Fibroblast of lung (primary cell): Measurements from ENCODE around the gene INTS6. TPM values are rescaled to one million over a fixed set of nuclear protein-coding genes. Genes with fewer than 3 reads are reported as not detected.

Source experiments
- DNase-seq, 2 donors: peaks; one replicate each; pipeline versions ENCODE4 v3.0.0 to v3.0.0-alpha.2; 2010; ENCODE audit warnings: low read depth in 2 of 2
- H2AFZ ChIP-seq: 2 replicates; pipeline ENCODE4 v1.5.1; 2012; ENCODE audit warnings: low read length, control low read depth, inconsistent platforms
- H3K27ac ChIP-seq: 2 replicates; pipeline ENCODE4 v1.5.1; 2011; ENCODE audit warnings: low read length, control low read depth; ENCODE audit not compliant: insufficient read depth
- H3K27me3 ChIP-seq: 2 replicates; pipeline ENCODE4 v1.5.1; 2011; ENCODE audit warnings: mild to moderate bottlenecking, low read length; ENCODE audit not compliant: control insufficient read depth, insufficient read depth
- H3K36me3 ChIP-seq: 2 replicates; pipeline ENCODE4 v1.5.1; 2011; ENCODE audit warnings: low read length; ENCODE audit not compliant: control insufficient read depth, insufficient read depth
- H3K4me1 ChIP-seq: 2 replicates; pipeline ENCODE4 v1.5.1; 2011; ENCODE audit warnings: low read length; ENCODE audit not compliant: control insufficient read depth, insufficient read depth; ENCODE audit errors: extremely low read depth
- H3K4me2 ChIP-seq: 2 replicates; pipeline ENCODE4 v1.5.1; 2011; ENCODE audit warnings: low read length, control low read depth; ENCODE audit not compliant: insufficient read depth; ENCODE audit errors: extremely low read depth
- H3K4me3 ChIP-seq, 4 experiments: fragments of 200-600 bp in 1 of 4; sonication (generic) in 1 of 4; replicated peaks in 1 of 4; 2 replicates each; pipeline ENCODE4 v1.5.1; 2011 to 2016; ENCODE audit warnings: low read length in 4 of 4, low read depth in 3 of 4, mild to moderate bottlenecking in 3 of 4, control low read depth in 2 of 4, inconsistent platforms in 1 of 4, mixed read lengths in 1 of 4; ENCODE audit not compliant: insufficient read depth in 1 of 4; ENCODE audit errors: control extremely low read depth in 1 of 4
- H3K79me2 ChIP-seq: 2 replicates; pipeline ENCODE4 v1.5.1; 2012; ENCODE audit warnings: mild to moderate bottlenecking, low read length, inconsistent platforms; ENCODE audit not compliant: control insufficient read depth, insufficient read depth
- H3K9ac ChIP-seq: 2 replicates; pipeline ENCODE4 v1.5.1; 2011; ENCODE audit warnings: mild to moderate bottlenecking, low read length, control low read depth; ENCODE audit not compliant: insufficient read depth
- H3K9me3 ChIP-seq: 2 replicates; pipeline ENCODE4 v1.5.1; 2012; ENCODE audit warnings: low read depth, low read length; ENCODE audit not compliant: control insufficient read depth, insufficient read depth
- H4K20me1 ChIP-seq: 2 replicates; pipeline ENCODE4 v1.5.1; 2011; ENCODE audit warnings: low read length; ENCODE audit not compliant: control insufficient read depth, insufficient read depth; ENCODE audit errors: extremely low read depth
- EZH2 ChIP-seq: IDR thresholded peaks from 2 replicates; pipeline ENCODE4 v1.5.1; 2012; ENCODE audit warnings: low read length, control low read depth, mild to moderate bottlenecking; ENCODE audit errors: missing control alignments
- polyA plus RNA-seq, 2 donors: library from polyadenylated mRNA; depleted of rRNA in 1 of 2; stranded (reverse) in 1 of 2; unstranded in 1 of 2; fragments of >200 nt; gene quantifications; 2 replicates each; pipeline ENCODE4 v1.2.1, GENCODE V29; 2011 to 2012; ENCODE audit warnings: missing spikeins in 1 of 2
- total RNA-seq: library from RNA; depleted of rRNA; stranded (reverse); fragments of >200 nt; gene quantifications from 2 replicates; pipeline ENCODE4 v1.2.1, GENCODE V29; 2014
- TF ChIP-seq, protein P1 (sequence below), 2 donors: IDR thresholded peaks in 1 of 2; conservative IDR thresholded peaks in 1 of 2; 1 replicate in 1 of 2; 2 replicates in 1 of 2; pipeline ENCODE4 v1.5.1; 2011 to 2012; ENCODE audit warnings: low read length in 2 of 2, control low read depth in 1 of 2, inconsistent platforms in 1 of 2, low read depth in 1 of 2, mild to moderate bottlenecking in 1 of 2

INTS6 gene
- total and polyA plus RNA-seq, 2 donors (not counting 1 experiment from before 2014, with no cell fraction given): 29.3 to 66.7 TPM

DNA sequence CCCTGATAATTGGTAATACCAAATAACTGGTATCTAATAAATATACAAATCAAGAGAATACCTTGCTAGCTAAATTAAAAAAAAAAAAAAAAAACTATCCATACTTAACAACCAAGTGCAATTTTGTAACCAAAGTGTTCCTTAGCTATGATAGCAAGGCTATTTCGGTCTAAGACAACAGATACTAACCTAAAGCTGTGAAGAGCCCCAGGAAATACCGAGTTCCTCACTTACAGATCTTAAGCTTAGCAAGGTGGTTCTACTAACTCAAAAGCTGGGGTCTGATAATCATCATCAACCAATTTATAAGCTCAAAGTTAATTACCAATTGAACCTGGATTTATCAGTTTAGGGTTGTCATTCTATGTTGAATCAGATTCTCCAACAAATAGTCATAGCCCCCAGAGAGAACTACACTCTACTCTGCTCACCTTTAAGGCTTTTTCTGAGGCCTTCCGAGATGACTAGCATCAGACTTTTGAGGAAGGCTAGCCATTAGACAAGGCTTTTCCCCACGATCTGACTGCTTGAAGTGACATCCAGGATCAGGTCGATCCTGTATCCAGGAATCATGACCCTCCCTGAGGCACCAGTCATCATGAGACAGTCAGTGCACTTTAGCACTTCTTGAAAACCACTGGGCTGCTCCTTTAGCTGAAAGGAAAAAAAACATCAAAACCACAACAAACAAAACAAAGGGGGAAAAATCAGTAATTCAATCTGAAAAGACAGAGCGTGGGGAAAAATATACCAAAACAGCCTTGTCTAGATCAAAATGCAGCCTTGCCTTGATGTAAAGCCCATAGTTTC lies 31.9 kb downstream of the INTS6 start:
- no peak overlapping the region for H3K27ac ChIP-seq
- H3K79me2 ChIP-seq: peaks cover 44% of the 10 kb centered on the region
- TF ChIP-seq, protein P1, sequence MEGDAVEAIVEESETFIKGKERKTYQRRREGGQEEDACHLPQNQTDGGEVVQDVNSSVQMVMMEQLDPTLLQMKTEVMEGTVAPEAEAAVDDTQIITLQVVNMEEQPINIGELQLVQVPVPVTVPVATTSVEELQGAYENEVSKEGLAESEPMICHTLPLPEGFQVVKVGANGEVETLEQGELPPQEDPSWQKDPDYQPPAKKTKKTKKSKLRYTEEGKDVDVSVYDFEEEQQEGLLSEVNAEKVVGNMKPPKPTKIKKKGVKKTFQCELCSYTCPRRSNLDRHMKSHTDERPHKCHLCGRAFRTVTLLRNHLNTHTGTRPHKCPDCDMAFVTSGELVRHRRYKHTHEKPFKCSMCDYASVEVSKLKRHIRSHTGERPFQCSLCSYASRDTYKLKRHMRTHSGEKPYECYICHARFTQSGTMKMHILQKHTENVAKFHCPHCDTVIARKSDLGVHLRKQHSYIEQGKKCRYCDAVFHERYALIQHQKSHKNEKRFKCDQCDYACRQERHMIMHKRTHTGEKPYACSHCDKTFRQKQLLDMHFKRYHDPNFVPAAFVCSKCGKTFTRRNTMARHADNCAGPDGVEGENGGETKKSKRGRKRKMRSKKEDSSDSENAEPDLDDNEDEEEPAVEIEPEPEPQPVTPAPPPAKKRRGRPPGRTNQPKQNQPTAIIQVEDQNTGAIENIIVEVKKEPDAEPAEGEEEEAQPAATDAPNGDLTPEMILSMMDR (conservative IDR thresholded peaks at IDR 0.05 in 1 of 2, IDR thresholded peaks at IDR 0.05 in 1 of 2; ENCODE audit: low read depth in 1 of 2, low read length in 2 of 2): no peak
- no peak for TF ChIP-seq EZH2
- no peaks in the 10 kb centered on the region for H3K4me1 ChIP-seq
- H3K27me3 ChIP-seq: no peaks in the 10 kb centered on the region
- no peak overlapping the region for H3K4me2 ChIP-seq
- DNase-seq: no peak
- H3K4me3 ChIP-seq: no peak overlapping the region
- H3K9ac ChIP-seq: no peak overlapping the region
- H3K9me3 ChIP-seq: no peaks in the 10 kb centered on the region
- H2AFZ ChIP-seq: no peak overlapping the region
- peaks cover 4% of the 10 kb centered on the region for H3K36me3 ChIP-seq
- H4K20me1 ChIP-seq: no peaks in the 10 kb centered on the region

DNA sequence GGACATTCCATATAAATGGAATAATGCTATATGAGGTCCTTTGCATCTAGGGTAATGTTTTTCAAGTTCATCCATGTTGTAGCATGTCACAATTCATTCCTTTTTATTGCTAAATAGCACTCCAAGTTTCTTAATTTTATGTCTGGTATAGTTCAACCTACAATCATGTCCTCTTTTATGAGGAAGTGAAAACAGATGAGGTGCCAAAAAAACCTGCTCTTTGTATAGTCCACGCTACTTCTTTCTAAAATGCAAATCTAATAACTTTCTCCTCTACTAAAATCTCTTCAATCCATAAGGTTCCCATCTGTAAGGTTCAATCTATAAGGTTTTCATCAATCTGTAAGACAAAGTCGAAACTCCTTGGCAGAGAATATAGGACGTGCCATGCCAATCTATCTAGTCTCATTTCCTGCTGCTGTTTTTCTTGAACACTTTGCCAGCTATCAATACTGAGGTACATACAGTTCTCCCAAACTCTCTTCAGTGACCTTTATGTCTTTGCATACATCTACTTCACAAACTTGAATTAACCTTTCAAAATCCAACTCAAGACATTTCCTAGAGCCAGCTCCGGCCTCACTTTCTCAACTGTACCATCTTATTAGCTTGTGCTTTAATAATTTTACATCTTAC lies 33.7 kb downstream of the INTS6 start:
- Histone ChIP-seq H3K9me3 (no peaks in the 10 kb centered on the region), H3K9ac (no peak overlapping the region), H3K4me3 (no peak overlapping the region), H3K36me3 (peaks cover 4% of the 10 kb centered on the region), H3K79me2 (peaks cover 38% of the 10 kb centered on the region), H3K4me1 (no peaks in the 10 kb centered on the region), H2AFZ (no peak overlapping the region), H3K27ac (no peak overlapping the region), H3K27me3 (no peaks in the 10 kb centered on the region), H4K20me1 (no peaks in the 10 kb centered on the region), H3K4me2 (no peak overlapping the region)
- no peak for DNase-seq
- TF ChIP-seq, protein P1 (conservative IDR thresholded peaks at IDR 0.05 in 1 of 2, IDR thresholded peaks at IDR 0.05 in 1 of 2; ENCODE audit: low read depth in 1 of 2, low read length in 2 of 2): no peak
- TF ChIP-seq EZH2: no peak

DNA sequence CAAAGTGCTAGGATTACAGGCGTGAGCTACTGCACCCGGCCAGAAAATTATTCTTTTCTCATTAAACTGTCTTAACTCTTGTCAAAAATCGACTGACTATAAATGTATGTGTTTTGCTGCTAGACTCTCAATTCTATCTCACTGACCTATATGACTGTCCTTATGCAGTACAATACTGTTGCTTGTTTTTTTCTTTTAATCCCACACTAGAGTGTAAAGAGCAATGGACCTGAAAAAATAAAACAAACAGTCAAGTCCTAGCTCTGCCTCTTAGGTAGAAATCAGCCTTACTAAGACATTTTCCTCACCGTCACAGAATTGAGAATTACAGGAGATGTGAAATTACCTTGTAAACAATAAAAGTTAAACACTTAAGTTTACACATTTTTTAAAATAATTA lies 35.1 kb downstream of the INTS6 start:
- Histone ChIP-seq H3K4me2 (no peak overlapping the region), H3K4me3 (no peak overlapping the region), H3K36me3 (peaks cover 4% of the 10 kb centered on the region), H3K27me3 (no peaks in the 10 kb centered on the region), H4K20me1 (no peaks in the 10 kb centered on the region), H3K4me1 (no peaks in the 10 kb centered on the region), H2AFZ (no peak overlapping the region), H3K9ac (no peak overlapping the region), H3K27ac (no peak overlapping the region), H3K9me3 (no peaks in the 10 kb centered on the region), H3K79me2 (peaks cover 34% of the 10 kb centered on the region)
- TF ChIP-seq, protein P1 (conservative IDR thresholded peaks at IDR 0.05 in 1 of 2, IDR thresholded peaks at IDR 0.05 in 1 of 2; ENCODE audit: low read depth in 1 of 2, low read length in 2 of 2): no peak
- TF ChIP-seq EZH2: no peak
- no peak for DNase-seq
